KBM-7 (cell line): ENCODE results near the gene METTL16.
A peak's percentile ranks its signal among the peaks of the same experiment; 100 is the strongest.
"Not testable (repeated sequence)": the region's sequence is repeated elsewhere in the genome, so short reads cannot be mapped to it uniquely, and the experiment has no call there.

Experiments used
- DNase-seq: peaks from one replicate; pipeline ENCODE4 v3.0.0-alpha.2; 2015
- in situ Hi-C: fragments of 300-500 bp; cut with MboI; formaldehyde crosslinking; loops from 2 replicates; pipeline ENCODE4 v1.14.3; 2020; ENCODE audit warnings: low sequenced_read_pairs, low pct_unique_long_range_greater_than_20kb, mixed read lengths

The METTL16 gene

GRCh38 chr17:2457913-2458312 is 53.8 kb downstream of the METTL16 start:
- in situ Hi-C loops = no loop called here
- no peak for DNase-seq

GRCh38 chr17:2456475-2456874 is 55.2 kb downstream of the METTL16 start:
- no peak for DNase-seq
- in situ Hi-C loops = no loop called here

GRCh38 chr17:2455956-2456355 is 55.7 kb downstream of the METTL16 start:
- DNase-seq = no peak
- in situ Hi-C loops = no loop called here

- in situ Hi-C loops = no loop called here
- no peak for DNase-seq
Measured at GRCh38 chr17:2453866-2454265, 57.8 kb downstream of the METTL16 start.

- no peak for DNase-seq
- in situ Hi-C loops = no loop called here
Measured at GRCh38 chr17:2453325-2453724, 58.4 kb downstream of the METTL16 start.

GRCh38 chr17:2452216-2452750 is 59.4 kb downstream of the METTL16 start:
- in situ Hi-C loops = no loop called here
- peak; percentile 14 for DNase-seq

- in situ Hi-C loops = no loop called here
- no peak for DNase-seq
Measured at GRCh38 chr17:2450016-2450650, 61.6 kb downstream of the METTL16 start.

GRCh38 chr17:2449486-2449885 is 62.2 kb downstream of the METTL16 start:
- DNase-seq = no peak

GRCh38 chr17:2447479-2447878 is 64.2 kb downstream of the METTL16 start:
- in situ Hi-C loops, DNase-seq: not testable (repeated sequence)

More at GRCh38 chr17:2449486-2449885, 62.2 kb downstream of the METTL16 start:
- in situ Hi-C loops = no loop called here

- in situ Hi-C loops = no loop called here
- no peak for DNase-seq
Measured at GRCh38 chr17:2445638-2446037, 66.0 kb downstream of the METTL16 start.

- in situ Hi-C loops = no loop called here
- no peak for DNase-seq
Measured at GRCh38 chr17:2444382-2444781, 67.3 kb downstream of the METTL16 start.

- DNase-seq = no peak
- in situ Hi-C loops = no loop called here
Measured at GRCh38 chr17:2442166-2442565, 69.5 kb downstream of the METTL16 start.

GRCh38 chr17:2440930-2441329 is 70.8 kb downstream of the METTL16 start:
- no peak for DNase-seq
- in situ Hi-C loops = no loop called here

- DNase-seq, in situ Hi-C loops: not testable (repeated sequence)
Measured at GRCh38 chr17:2439997-2440396, 71.7 kb downstream of the METTL16 start.

- in situ Hi-C loops = no loop called here
- no peak for DNase-seq
Measured at GRCh38 chr17:2438823-2439222, 72.9 kb downstream of the METTL16 start.

GRCh38 chr17:2436316-2436905 is 75.3 kb downstream of the METTL16 start:
- in situ Hi-C loops = no loop called here
- no peak for DNase-seq

GRCh38 chr17:2435862-2436261 is 75.8 kb downstream of the METTL16 start:
- in situ Hi-C loops = no loop called here
- no peak for DNase-seq

- no peak for DNase-seq
Measured at GRCh38 chr17:2435181-2435741, 76.4 kb downstream of the METTL16 start.

GRCh38 chr17:2433696-2434095 is 78.0 kb downstream of the METTL16 start:
- DNase-seq = no peak
- in situ Hi-C loops = no loop called here

More at GRCh38 chr17:2435181-2435741, 76.4 kb downstream of the METTL16 start:
- in situ Hi-C loops = no loop called here

- no peak for DNase-seq
- in situ Hi-C loops = no loop called here
Measured at GRCh38 chr17:2427910-2428309, 83.8 kb downstream of the METTL16 start.
